T-helper 17 cell (primary cell): ENCODE results near the gene BSG. TPM values are rescaled to one million over a fixed set of nuclear protein-coding genes. Genes with fewer than 3 reads are reported as not detected.
"Not testable (repeated sequence)": the region's sequence is repeated elsewhere in the genome, so short reads cannot be mapped to it uniquely, and the experiment has no call there.

ENCODE experiments used
- ATAC-seq: fragments of 150-1000 bp; cut with Tn5 transposase; 2 replicates; pipeline ENCODE4 v1.10.0; 2021; ENCODE audit warnings: mild to moderate bottlenecking, moderate library complexity
- DNase-seq, 3 donors: peaks; one replicate each; pipeline versions ENCODE4 v3.0.0 to v3.0.0-alpha.2; 2020 to 2021
- H3K9me3 ChIP-seq: one replicate; pipeline ENCODE4 v1.7.0; 2013; ENCODE audit warnings: low read length, mild to moderate bottlenecking; ENCODE audit not compliant: control insufficient read depth, poor library complexity, severe bottlenecking
- H3K27ac Mint-ChIP-seq: one replicate; pipeline ENCODE4 v1.8.0; 2022; ENCODE audit warnings: mild to moderate bottlenecking, moderate library complexity, mixed read lengths
- H3K27me3 Mint-ChIP-seq: one replicate; pipeline ENCODE4 v1.8.0; 2022; ENCODE audit warnings: mixed read lengths
- H3K36me3 Mint-ChIP-seq: one replicate; pipeline ENCODE4 v1.8.0; 2022; ENCODE audit warnings: low read depth, mixed read lengths
- H3K4me1 Mint-ChIP-seq: one replicate; pipeline ENCODE4 v1.8.0; 2022; ENCODE audit warnings: mild to moderate bottlenecking, mixed read lengths
- H3K4me3 Mint-ChIP-seq: one replicate; pipeline ENCODE4 v1.8.0; 2022; ENCODE audit warnings: mild to moderate bottlenecking, moderate library complexity, mixed read lengths
- total RNA-seq, 4 donors: library from RNA in 2 of 4; stranded (reverse) in 2 of 4; gene quantifications; one replicate each; pipeline ENCODE4 v1.2.3 and lab custom pipeline; 2022 to 2026

The BSG gene
- total RNA-seq, 2 donors from 2014 or later, result 152 to 165 TPM

- DNase-seq (no peak), ATAC-seq (no peak)
- Mint-ChIP-seq H3K27me3 (no peaks in the 10 kb centered on the region), H3K27ac (no peak overlapping the region), H3K4me3 (no peak overlapping the region), H3K36me3 (peaks cover 5% of the 10 kb centered on the region), H3K4me1 (peaks cover 8% of the 10 kb centered on the region)
- no peaks in the 10 kb centered on the region for H3K9me3 ChIP-seq
Observed at GRCh38 chr19:623974-624373, 51.6 kb downstream of the BSG start.

- Mint-ChIP-seq H3K4me1 (peaks cover 8% of the 10 kb centered on the region), H3K27ac (no peak overlapping the region), H3K4me3 (no peak overlapping the region), H3K36me3 (peaks cover 6% of the 10 kb centered on the region), H3K27me3 (no peaks in the 10 kb centered on the region)
- DNase-seq (no peak), ATAC-seq (no peak)
- H3K9me3 ChIP-seq, result no peaks in the 10 kb centered on the region
Observed at GRCh38 chr19:624433-625109, 52.2 kb downstream of the BSG start.

GRCh38 chr19:625257-625656 is 52.9 kb downstream of the BSG start:
- H3K27ac Mint-ChIP-seq, result peak overlapping the region; percentile 60
- peaks cover 5% of the 10 kb centered on the region for H3K4me1 Mint-ChIP-seq
- H3K36me3 Mint-ChIP-seq, result peaks cover 6% of the 10 kb centered on the region
- ATAC-seq (no peak), DNase-seq (no peak)
- H3K27me3 Mint-ChIP-seq, result no peaks in the 10 kb centered on the region
- H3K9me3 ChIP-seq, result no peaks in the 10 kb centered on the region
- no peak overlapping the region for H3K4me3 Mint-ChIP-seq

DNA sequence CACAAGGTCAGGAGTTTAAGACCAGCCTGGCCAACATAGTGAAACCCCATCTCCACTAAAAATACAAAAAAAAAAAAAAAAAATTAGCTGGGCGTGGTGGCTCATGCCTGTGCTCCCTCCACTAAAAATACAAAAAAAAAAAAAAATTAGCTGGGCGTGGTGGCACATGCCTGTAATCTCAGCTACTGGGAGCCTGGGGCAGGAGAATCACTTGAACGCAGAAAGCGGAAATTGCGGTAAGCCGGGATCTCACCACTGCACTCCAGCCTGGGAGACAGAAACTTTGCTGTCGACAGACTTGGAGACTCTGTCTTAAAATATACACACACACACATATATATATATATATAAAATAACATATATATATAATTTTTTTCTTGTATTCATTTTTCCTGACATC is 54.2 kb downstream of the BSG start:
- not testable (repeated sequence) for H3K27ac Mint-ChIP-seq, ATAC-seq, H3K36me3 Mint-ChIP-seq, DNase-seq, H3K4me1 Mint-ChIP-seq, H3K9me3 ChIP-seq, H3K27me3 Mint-ChIP-seq, H3K4me3 Mint-ChIP-seq

DNA sequence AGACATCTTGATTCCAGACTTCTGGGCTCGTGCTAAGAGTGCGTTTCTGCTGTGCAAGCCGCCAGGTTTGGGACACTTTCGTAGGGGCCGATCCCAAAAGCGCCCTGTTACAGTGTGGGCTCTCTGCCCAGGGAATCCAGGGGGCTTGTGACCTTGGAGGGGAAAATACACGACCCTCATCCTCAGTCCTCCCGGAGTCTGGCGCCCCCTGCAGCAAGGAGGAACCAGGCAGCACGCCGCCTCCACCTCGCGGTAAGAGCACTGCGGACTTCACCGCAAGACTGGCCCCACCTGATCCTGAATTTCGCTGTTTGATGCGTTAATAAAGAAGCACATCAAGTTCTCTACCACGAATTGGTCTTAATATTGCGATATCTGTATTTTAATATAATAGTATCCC is 55.8 kb downstream of the BSG start:
- H3K4me1 Mint-ChIP-seq, result peaks cover 9% of the 10 kb centered on the region

GRCh38 chr19:629515-629914 is 57.1 kb downstream of the BSG start:
- not testable (repeated sequence) for H3K36me3 Mint-ChIP-seq, ATAC-seq, DNase-seq, H3K27me3 Mint-ChIP-seq, H3K4me3 Mint-ChIP-seq, H3K9me3 ChIP-seq, H3K27ac Mint-ChIP-seq
- peaks cover 19% of the 10 kb centered on the region for H3K4me1 Mint-ChIP-seq

More for the DNA sequence above, 55.8 kb downstream of the BSG start:
- H3K9me3 ChIP-seq, result no peaks in the 10 kb centered on the region
- DNase-seq (no peak), ATAC-seq (no peak)
- H3K4me3 Mint-ChIP-seq, result no peak overlapping the region
- peaks cover 6% of the 10 kb centered on the region for H3K36me3 Mint-ChIP-seq
- H3K27ac Mint-ChIP-seq, result no peak overlapping the region
- no peaks in the 10 kb centered on the region for H3K27me3 Mint-ChIP-seq

GRCh38 chr19:629961-630714 is 57.7 kb downstream of the BSG start:
- Mint-ChIP-seq H3K4me1 (peaks cover 19% of the 10 kb centered on the region), H3K27ac (no peak overlapping the region), H3K27me3 (no peaks in the 10 kb centered on the region), H3K4me3 (no peak overlapping the region), H3K36me3 (peaks cover 6% of the 10 kb centered on the region)
- no peaks in the 10 kb centered on the region for H3K9me3 ChIP-seq
- DNase-seq (no peak), ATAC-seq (no peak)

DNA sequence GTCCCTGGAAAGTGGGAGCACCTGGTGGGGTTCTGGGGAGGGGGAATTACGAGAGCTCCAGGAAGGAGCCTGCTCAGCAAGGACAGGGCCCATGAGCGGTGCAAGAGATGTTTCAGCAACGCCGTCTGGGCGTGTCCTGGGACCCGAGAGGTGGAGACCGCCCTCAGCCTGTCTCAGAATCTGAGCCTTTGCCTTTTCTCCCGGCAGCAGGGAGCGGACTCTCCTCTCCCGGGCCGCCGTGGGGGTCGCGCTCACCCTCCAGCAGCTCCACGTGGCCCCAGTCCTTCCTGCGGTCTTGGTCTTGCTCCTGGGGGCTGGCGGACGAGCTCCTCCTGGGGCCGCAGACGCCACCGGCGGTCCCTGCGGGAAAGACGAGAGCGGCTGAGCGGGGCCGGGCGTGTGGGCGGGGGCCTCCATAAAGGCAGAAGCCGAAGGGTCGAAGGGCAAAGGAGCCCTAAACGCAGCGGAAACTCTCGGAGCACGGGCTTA is 60.2 kb downstream of the BSG start:
- ATAC-seq (no peak), DNase-seq (no peak)
- Mint-ChIP-seq H3K4me3 (peak overlapping the region; percentile 96), H3K36me3 (peaks cover 4% of the 10 kb centered on the region), H3K27me3 (no peaks in the 10 kb centered on the region), H3K27ac (peak overlapping the region; percentile 90), H3K4me1 (peaks cover 14% of the 10 kb centered on the region)
- no peaks in the 10 kb centered on the region for H3K9me3 ChIP-seq

Other genes starting within 250 kb of the BSG start
- gene MIER2, start 227.8 kb upstream of the BSG start, total RNA-seq, result 10 to 100 TPM; 13.1 to 13.8 TPM
- gene C2CD4C, start 163.4 kb upstream of the BSG start, total RNA-seq, result not detected
- gene SHC2, start 111.6 kb upstream of the BSG start, total RNA-seq, result not detected
- gene MADCAM1, start 76.1 kb upstream of the BSG start, total RNA-seq, result under 1 TPM; 0.15 to 0.31 TPM
- gene TPGS1, start 65.1 kb upstream of the BSG start, total RNA-seq, result 10 to 100 TPM; 24.3 to 24.8 TPM
- gene CDC34, start 40.8 kb upstream of the BSG start, total RNA-seq, result 10 to 100 TPM; 36.2 to 42.0 TPM
- gene GZMM, start 28.5 kb upstream of the BSG start, total RNA-seq, result 10 to 100 TPM; 43.8 to 45.6 TPM
- 1 to 10 TPM; 1.1 to 3.0 TPM for gene HCN2, start 17.3 kb downstream of the BSG start, total RNA-seq
- 10 to 100 TPM; 61.3 to 64.7 TPM for gene POLRMT, start 60.9 kb downstream of the BSG start, total RNA-seq
- under 1 TPM; 0.65 to 0.68 TPM for gene FGF22, start 67.3 kb downstream of the BSG start, total RNA-seq
- gene RNF126, start 90.6 kb downstream of the BSG start, total RNA-seq, result 100 to 1,000 TPM; 105 to 126 TPM
- gene FSTL3, start 103.8 kb downstream of the BSG start, total RNA-seq, result 1 to 10 TPM; 1.3 to 2.0 TPM
- gene PRSS57, start 122.9 kb downstream of the BSG start, total RNA-seq, result not detected
- gene PALM, start 136.3 kb downstream of the BSG start, total RNA-seq, result not detected
- not detected for gene MISP, start 178.5 kb downstream of the BSG start, total RNA-seq
- gene PTBP1, start 224.9 kb downstream of the BSG start, total RNA-seq, result 100 to 1,000 TPM; 334 to 341 TPM
- gene PLPPR3, start 249.4 kb downstream of the BSG start, total RNA-seq, result not detected